Transverse colon (tissue), 4 donors: ENCODE results near the gene ERVW-1. TPM values are rescaled to one million over a fixed set of nuclear protein-coding genes. Genes with fewer than 3 reads are reported as not detected.

Source experiments
- DNase-seq: peaks from one replicate; pipeline ENCODE4 v3.0.0-alpha.2; 2019
- H3K27ac ChIP-seq, 4 donors: fragments of 200-600 bp; sonication (generic); 2 replicates each; pipeline ENCODE4 v1.5.1; 2016 to 2018; ENCODE audit warnings: inconsistent platforms in 4 of 4
- H3K27me3 ChIP-seq: fragments of 200-600 bp; sonication (generic); 2 replicates; pipeline ENCODE4 v1.5.1; 2017; ENCODE audit warnings: inconsistent platforms
- H3K36me3 ChIP-seq, 4 donors: fragments of 200-600 bp; sonication (generic); 2 replicates each; pipeline ENCODE4 v1.5.1; 2017 to 2019; ENCODE audit warnings: inconsistent platforms in 4 of 4
- H3K4me1 ChIP-seq, 4 donors: fragments of 200-600 bp; sonication (generic); 2 replicates each; pipeline ENCODE4 v1.5.1; 2017 to 2020; ENCODE audit warnings: inconsistent platforms in 4 of 4
- H3K4me3 ChIP-seq, 4 donors: fragments of 200-600 bp; sonication (generic); 1 replicate in 1 of 4; 2 replicates in 3 of 4; pipeline versions ENCODE4 v1.5.1 to v1.6.1; 2017 to 2019; ENCODE audit warnings: inconsistent platforms in 4 of 4
- H3K9me3 ChIP-seq, 2 donors: fragments of 200-600 bp; sonication (generic); 2 replicates each; pipeline ENCODE4 v1.5.1; 2017 to 2019; ENCODE audit warnings: inconsistent platforms in 2 of 2
- EP300 ChIP-seq: sonication (generic); formaldehyde crosslinking; IDR thresholded peaks from one replicate; pipeline ENCODE4 v1.6.1; 2017; ENCODE audit warnings: antibody characterized with exemption, low read depth
- POLR2A ChIP-seq: fragments of 450-650 bp; IDR thresholded peaks from one replicate; pipeline ENCODE4 v1.6.1; 2016; ENCODE audit warnings: antibody characterized with exemption, mild to moderate bottlenecking, moderate library complexity
- POLR2AphosphoS5 ChIP-seq, 3 donors: sonication (generic); formaldehyde crosslinking; IDR thresholded peaks; one replicate each; pipeline ENCODE4 v1.6.1; 2016; ENCODE audit warnings: antibody characterized with exemption in 3 of 3
- WGBS, 2 donors: methylation state at CpG; one replicate each; pipeline ENCODE4 v1.1.5; 2018; ENCODE audit warnings: low coverage in 1 of 2; 5-methylcytosine and 5-hydroxymethylcytosine counted together
- in situ Hi-C, 4 donors: fragments of 200-750 bp; cut with MboI; loops; one replicate each; pipeline versions ENCODE4 v1.15.0 to v1.15.1; 2017; ENCODE audit warnings: low sequenced_read_pairs in 3 of 4, low pct_ligation_motif_present in 1 of 4, low pct_unique_long_range_greater_than_20kb in 1 of 4
- intact Hi-C: fragments of 100-400 bp; cut with DNase I; formaldehyde crosslinking; loops from one replicate; pipeline ENCODE4 v1.15.1; 2023; ENCODE audit warnings: low total_unique reads
- total RNA-seq, 4 donors: library from RNA; depleted of rRNA; stranded (reverse); fragments of >200 nt; gene quantifications; one replicate each; pipeline ENCODE4 v1.1.0, GENCODE V29; 2016
- TF ChIP-seq, protein P1 (sequence below), 5 experiments: fragments of 200-600 bp in 3 of 5; fragments of 450-650 bp in 2 of 5; sonication (generic) in 3 of 5; IDR thresholded peaks; 1 replicate in 2 of 5; 2 replicates in 3 of 5; pipeline ENCODE4 v1.5.1; 2016 to 2017; ENCODE audit warnings: antibody characterized with exemption in 5 of 5, inconsistent platforms in 3 of 5, mild to moderate bottlenecking in 2 of 5, moderate library complexity in 1 of 5

ERVW-1 gene
- total RNA-seq, 4 donors from 2014 or later = not detected

DNA sequence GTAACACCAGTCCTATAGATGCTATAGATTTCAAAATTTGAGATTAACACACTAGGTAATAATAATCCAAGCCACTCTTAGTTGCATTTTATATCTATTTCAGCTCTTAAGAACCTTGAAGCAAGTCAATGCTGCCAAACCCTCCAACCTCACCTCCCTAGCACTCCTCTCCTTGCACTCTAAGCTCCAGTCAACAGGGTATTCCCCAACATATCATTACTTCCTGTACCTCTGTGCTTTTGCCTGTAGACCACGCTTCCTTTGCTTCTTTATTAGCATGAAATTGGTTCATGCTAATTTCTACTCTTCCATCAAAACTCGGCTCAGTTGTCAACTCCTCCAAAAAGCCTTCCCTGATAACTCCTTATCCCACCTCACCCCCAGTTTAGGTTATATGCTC is 26.0 kb upstream of the ERVW-1 start:
- H3K4me3 ChIP-seq = no peak overlapping the region
- no peaks in the 10 kb centered on the region for H3K9me3 ChIP-seq
- no peaks in the 10 kb centered on the region for H3K27me3 ChIP-seq
- no peak for DNase-seq
- H3K36me3 ChIP-seq = peaks cover 0 to 51% (median 9%) of the 10 kb centered on the region in 4 donors
- 87 to 90% methylated on average over 2 of the region's 2 CpGs for WGBS, 2 donors
- no peaks in the 10 kb centered on the region for H3K4me1 ChIP-seq
- TF ChIP-seq POLR2A = no peak
- TF ChIP-seq POLR2AphosphoS5 (IDR thresholded peaks at IDR 0.05) = no peak
- no peak for TF ChIP-seq EP300
- TF ChIP-seq, protein P1, sequence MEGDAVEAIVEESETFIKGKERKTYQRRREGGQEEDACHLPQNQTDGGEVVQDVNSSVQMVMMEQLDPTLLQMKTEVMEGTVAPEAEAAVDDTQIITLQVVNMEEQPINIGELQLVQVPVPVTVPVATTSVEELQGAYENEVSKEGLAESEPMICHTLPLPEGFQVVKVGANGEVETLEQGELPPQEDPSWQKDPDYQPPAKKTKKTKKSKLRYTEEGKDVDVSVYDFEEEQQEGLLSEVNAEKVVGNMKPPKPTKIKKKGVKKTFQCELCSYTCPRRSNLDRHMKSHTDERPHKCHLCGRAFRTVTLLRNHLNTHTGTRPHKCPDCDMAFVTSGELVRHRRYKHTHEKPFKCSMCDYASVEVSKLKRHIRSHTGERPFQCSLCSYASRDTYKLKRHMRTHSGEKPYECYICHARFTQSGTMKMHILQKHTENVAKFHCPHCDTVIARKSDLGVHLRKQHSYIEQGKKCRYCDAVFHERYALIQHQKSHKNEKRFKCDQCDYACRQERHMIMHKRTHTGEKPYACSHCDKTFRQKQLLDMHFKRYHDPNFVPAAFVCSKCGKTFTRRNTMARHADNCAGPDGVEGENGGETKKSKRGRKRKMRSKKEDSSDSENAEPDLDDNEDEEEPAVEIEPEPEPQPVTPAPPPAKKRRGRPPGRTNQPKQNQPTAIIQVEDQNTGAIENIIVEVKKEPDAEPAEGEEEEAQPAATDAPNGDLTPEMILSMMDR (IDR thresholded peaks at IDR 0.05) = no peak
- in situ Hi-C loops (no loop called here), intact Hi-C loops (no loop called here)
- H3K27ac ChIP-seq = no peak overlapping the region

DNA sequence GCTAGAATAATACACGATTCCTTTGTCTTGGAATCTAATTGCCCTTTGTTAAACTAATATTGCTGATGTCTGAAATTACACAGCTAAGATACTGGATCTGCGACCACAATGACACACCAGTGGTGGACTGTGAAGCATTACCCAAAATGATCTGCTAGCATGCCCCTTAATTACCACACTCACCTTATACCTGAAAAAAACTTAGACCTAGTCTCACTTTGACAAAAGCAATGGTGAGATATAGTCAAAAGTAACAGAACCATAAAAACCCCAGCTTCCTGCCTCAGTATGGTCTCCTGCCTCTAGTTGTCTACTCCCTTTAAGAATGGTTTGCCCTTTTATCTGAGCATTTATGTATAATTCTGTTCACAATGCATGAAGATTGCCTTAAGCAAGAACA is 20.8 kb upstream of the ERVW-1 start:
- intact Hi-C loops (no loop called here), in situ Hi-C loops (no loop called here)
- Histone ChIP-seq H3K27ac (no peak overlapping the region), H3K4me1 (no peaks in the 10 kb centered on the region), H3K27me3 (no peaks in the 10 kb centered on the region), H3K4me3 (no peak overlapping the region), H3K9me3 (no peaks in the 10 kb centered on the region), H3K36me3 (peaks cover 0 to 67% (median 7%) of the 10 kb centered on the region in 4 donors)
- WGBS, 2 donors = 82 to 94% methylated on average over 2 of the region's 2 CpGs
- TF ChIP-seq, protein P1 (IDR thresholded peaks at IDR 0.05) = no peak
- TF ChIP-seq EP300 (no peak), POLR2A (no peak), POLR2AphosphoS5 (IDR thresholded peaks at IDR 0.05) (no peak)
- no peak for DNase-seq

DNA sequence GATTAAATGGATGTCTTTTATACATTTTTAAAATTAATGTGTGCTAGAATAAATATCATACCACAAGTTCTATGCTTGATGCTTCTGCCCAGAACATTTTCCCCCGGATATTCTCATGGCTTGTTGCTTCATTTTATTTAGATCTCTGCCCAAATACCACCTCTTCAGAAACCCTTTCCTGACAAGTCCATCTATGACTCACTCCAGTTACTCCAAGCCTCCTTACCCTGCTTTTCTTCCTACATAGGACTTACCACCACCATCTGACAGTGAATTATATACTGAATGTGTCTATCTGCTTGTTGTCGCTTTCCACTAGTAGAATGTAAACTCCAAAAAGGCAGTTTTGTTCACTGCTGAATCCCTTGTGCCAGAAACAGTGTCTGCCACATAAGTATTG is 19.1 kb upstream of the ERVW-1 start:
- Histone ChIP-seq H3K4me1 (no peaks in the 10 kb centered on the region), H3K36me3 (peaks cover 0 to 72% (median 15%) of the 10 kb centered on the region in 4 donors), H3K27ac (no peak overlapping the region), H3K9me3 (no peaks in the 10 kb centered on the region), H3K4me3 (no peak overlapping the region), H3K27me3 (no peaks in the 10 kb centered on the region)
- in situ Hi-C loops (no loop called here), intact Hi-C loops (no loop called here)
- WGBS, 2 donors = 91 to 94% methylated on average over 2 of the region's 2 CpGs
- TF ChIP-seq EP300 (no peak), POLR2A (no peak), POLR2AphosphoS5 (IDR thresholded peaks at IDR 0.05) (no peak)
- TF ChIP-seq, protein P1 (IDR thresholded peaks at IDR 0.05) = no peak
- DNase-seq = no peak

DNA sequence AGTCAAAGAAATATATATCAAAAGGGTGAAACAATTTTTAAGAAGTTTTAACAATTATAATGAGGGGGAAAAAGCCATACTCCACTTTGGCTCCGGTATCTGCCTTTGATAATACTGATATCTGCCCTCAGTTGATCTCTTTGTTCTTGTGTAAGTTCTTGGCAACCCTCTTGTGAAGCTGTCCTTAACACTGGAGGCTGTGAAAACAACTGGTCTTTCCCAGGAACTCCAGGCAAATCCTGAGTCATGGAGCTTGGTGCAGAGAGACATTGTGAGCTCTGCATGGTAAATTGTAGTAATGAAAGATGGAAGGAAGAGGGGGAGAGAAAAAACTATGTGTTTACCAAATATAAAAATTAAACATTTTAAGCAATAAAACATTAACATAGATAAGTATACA is 11.9 kb upstream of the ERVW-1 start:
- Histone ChIP-seq H3K4me1 (peaks cover 0 to 14% (median 0%) of the 10 kb centered on the region in 4 donors), H3K27me3 (no peaks in the 10 kb centered on the region), H3K36me3 (peaks cover 0 to 62% (median 19%) of the 10 kb centered on the region in 4 donors), H3K9me3 (no peaks in the 10 kb centered on the region), H3K4me3 (no peak overlapping the region), H3K27ac (no peak overlapping the region)
- in situ Hi-C loops = no loop called here
- intact Hi-C loops = no loop called here
- TF ChIP-seq POLR2AphosphoS5 (IDR thresholded peaks at IDR 0.05) (no peak), POLR2A (no peak), EP300 (no peak)
- TF ChIP-seq, protein P1 (IDR thresholded peaks at IDR 0.05) = no peak
- DNase-seq = no peak
- WGBS, 2 donors = 97 to 100% methylated on average over 1 of the region's 1 CpG
